Transverse colon (tissue), 4 donors: ENCODE measurements around the gene ACACA. TPM values are rescaled to one million over a fixed set of nuclear protein-coding genes. Genes with fewer than 3 reads are reported as not detected.

ENCODE experiments used
- DNase-seq: peaks from one replicate; pipeline ENCODE4 v3.0.0-alpha.2; 2019
- H3K27ac ChIP-seq, 4 donors: fragments of 200-600 bp; sonication (generic); 2 replicates each; pipeline ENCODE4 v1.5.1; 2016 to 2018; ENCODE audit warnings: inconsistent platforms in 4 of 4
- H3K27me3 ChIP-seq: fragments of 200-600 bp; sonication (generic); 2 replicates; pipeline ENCODE4 v1.5.1; 2017; ENCODE audit warnings: inconsistent platforms
- H3K36me3 ChIP-seq, 4 donors: fragments of 200-600 bp; sonication (generic); 2 replicates each; pipeline ENCODE4 v1.5.1; 2017 to 2019; ENCODE audit warnings: inconsistent platforms in 4 of 4
- H3K4me1 ChIP-seq, 4 donors: fragments of 200-600 bp; sonication (generic); 2 replicates each; pipeline ENCODE4 v1.5.1; 2017 to 2020; ENCODE audit warnings: inconsistent platforms in 4 of 4
- H3K4me3 ChIP-seq, 4 donors: fragments of 200-600 bp; sonication (generic); 1 replicate in 1 of 4; 2 replicates in 3 of 4; pipeline versions ENCODE4 v1.5.1 to v1.6.1; 2017 to 2019; ENCODE audit warnings: inconsistent platforms in 4 of 4
- H3K9me3 ChIP-seq, 2 donors: fragments of 200-600 bp; sonication (generic); 2 replicates each; pipeline ENCODE4 v1.5.1; 2017 to 2019; ENCODE audit warnings: inconsistent platforms in 2 of 2
- CTCF ChIP-seq, 5 experiments: fragments of 200-600 bp in 3 of 5; fragments of 450-650 bp in 2 of 5; sonication (generic) in 3 of 5; IDR thresholded peaks; 1 replicate in 2 of 5; 2 replicates in 3 of 5; pipeline ENCODE4 v1.5.1; 2016 to 2017; ENCODE audit warnings: antibody characterized with exemption in 5 of 5, inconsistent platforms in 3 of 5, mild to moderate bottlenecking in 2 of 5, moderate library complexity in 1 of 5
- EP300 ChIP-seq: sonication (generic); formaldehyde crosslinking; IDR thresholded peaks from one replicate; pipeline ENCODE4 v1.6.1; 2017; ENCODE audit warnings: antibody characterized with exemption, low read depth
- POLR2A ChIP-seq: fragments of 450-650 bp; IDR thresholded peaks from one replicate; pipeline ENCODE4 v1.6.1; 2016; ENCODE audit warnings: antibody characterized with exemption, mild to moderate bottlenecking, moderate library complexity
- POLR2AphosphoS5 ChIP-seq, 3 donors: sonication (generic); formaldehyde crosslinking; IDR thresholded peaks; one replicate each; pipeline ENCODE4 v1.6.1; 2016; ENCODE audit warnings: antibody characterized with exemption in 3 of 3
- WGBS, 2 donors: methylation state at CpG; one replicate each; pipeline ENCODE4 v1.1.5; 2018; ENCODE audit warnings: low coverage in 1 of 2; 5-methylcytosine and 5-hydroxymethylcytosine counted together
- in situ Hi-C, 4 donors: fragments of 200-750 bp; cut with MboI; loops; one replicate each; pipeline versions ENCODE4 v1.15.0 to v1.15.1; 2017; ENCODE audit warnings: low sequenced_read_pairs in 3 of 4, low pct_ligation_motif_present in 1 of 4, low pct_unique_long_range_greater_than_20kb in 1 of 4
- intact Hi-C: fragments of 100-400 bp; cut with DNase I; formaldehyde crosslinking; loops from one replicate; pipeline ENCODE4 v1.15.1; 2023; ENCODE audit warnings: low total_unique reads
- total RNA-seq, 4 donors: library from RNA; depleted of rRNA; stranded (reverse); fragments of >200 nt; gene quantifications; one replicate each; pipeline ENCODE4 v1.1.0, GENCODE V29; 2016

The ACACA gene
- total RNA-seq, 4 donors from 2014 or later, result 21.7 to 173 (median 23.9) TPM

- in situ Hi-C loops (no loop called here), intact Hi-C loops (no loop called here)
- peaks cover 0 to 7% (median 3%) of the 10 kb centered on the region in 4 donors for H3K4me1 ChIP-seq
- no peaks in the 10 kb centered on the region for H3K36me3 ChIP-seq
- no peaks in the 10 kb centered on the region for H3K27me3 ChIP-seq
- 83 to 84% methylated on average over 4 of the region's 4 CpGs for WGBS, 2 donors
- TF ChIP-seq POLR2A (no peak), POLR2AphosphoS5 (IDR thresholded peaks at IDR 0.05) (no peak), CTCF (IDR thresholded peaks at IDR 0.05) (no peak), EP300 (no peak)
- no peaks in the 10 kb centered on the region for H3K9me3 ChIP-seq
- no peak overlapping the region for H3K27ac ChIP-seq
- no peak overlapping the region for H3K4me3 ChIP-seq
- no peak for DNase-seq
Measured at GRCh38 chr17:37137070-37137610, 269.5 kb downstream of the ACACA start.

- H3K4me1 ChIP-seq, result peaks cover 5 to 22% (median 15%) of the 10 kb centered on the region in 4 donors
- H3K9me3 ChIP-seq, result no peaks in the 10 kb centered on the region
- intact Hi-C loops (no loop called here), in situ Hi-C loops (no loop called here)
- no peak overlapping the region for H3K4me3 ChIP-seq
- no peak for TF ChIP-seq EP300
- TF ChIP-seq POLR2A, result no peak
- TF ChIP-seq CTCF (IDR thresholded peaks at IDR 0.05), result no peak
- no peak for TF ChIP-seq POLR2AphosphoS5 (IDR thresholded peaks at IDR 0.05)
- no peak overlapping the region for H3K27ac ChIP-seq
- H3K27me3 ChIP-seq, result no peaks in the 10 kb centered on the region
- no peak for DNase-seq
- WGBS, 2 donors, result 100% methylated on average over 2 of the region's 2 CpGs
- no peaks in the 10 kb centered on the region for H3K36me3 ChIP-seq
Measured at GRCh38 chr17:37135576-37135975, 271.1 kb downstream of the ACACA start.

GRCh38 chr17:37134050-37134449, 272.6 kb downstream of the ACACA start:
- in situ Hi-C loops (no loop called here), intact Hi-C loops (no loop called here)
- TF ChIP-seq POLR2AphosphoS5 (IDR thresholded peaks at IDR 0.05), result no peak
- no peak for TF ChIP-seq POLR2A
- TF ChIP-seq CTCF (IDR thresholded peaks at IDR 0.05), result no peak
- no peak for TF ChIP-seq EP300
- Histone ChIP-seq H3K4me3 (no peak overlapping the region), H3K9me3 (no peaks in the 10 kb centered on the region), H3K27me3 (no peaks in the 10 kb centered on the region), H3K36me3 (peaks cover 0 to 11% (median 2%) of the 10 kb centered on the region in 4 donors), H3K27ac (no peak overlapping the region), H3K4me1 (peaks cover 5 to 22% (median 15%) of the 10 kb centered on the region in 4 donors)
- DNase-seq, result no peak
- WGBS, 2 donors, result 73 to 80% methylated on average over 1 to 6 of the region's 6 CpGs

GRCh38 chr17:37133136-37133535, 273.5 kb downstream of the ACACA start:
- no peak for DNase-seq
- H3K27ac ChIP-seq, result no peak overlapping the region
- no peak for TF ChIP-seq EP300
- no peak for TF ChIP-seq CTCF (IDR thresholded peaks at IDR 0.05)
- TF ChIP-seq POLR2A, result no peak
- TF ChIP-seq POLR2AphosphoS5 (IDR thresholded peaks at IDR 0.05), result no peak
- H3K4me1 ChIP-seq, result peaks cover 5 to 22% (median 15%) of the 10 kb centered on the region in 4 donors
- H3K4me3 ChIP-seq, result no peak overlapping the region
- peaks cover 0 to 17% (median 2%) of the 10 kb centered on the region in 4 donors for H3K36me3 ChIP-seq
- no peaks in the 10 kb centered on the region for H3K9me3 ChIP-seq
- H3K27me3 ChIP-seq, result no peaks in the 10 kb centered on the region
- intact Hi-C loops, result no loop called here
- 90% methylated on average over 5 of the region's 5 CpGs; no CpG with 5 or more reads in 1 of the 2 donors for WGBS, 2 donors
- in situ Hi-C loops, result no loop called here
